Epidermal melanocyte (primary cell): ENCODE results near the gene WNT10A.
"Not testable (repeated sequence)": the region's sequence is repeated elsewhere in the genome, so short reads cannot be mapped to it uniquely, and the experiment has no call there.

Source experiments
- DNase-seq: peaks from one replicate; pipeline ENCODE4 v3.0.0; 2011; ENCODE audit warnings: low spot score; ENCODE audit not compliant: insufficient read length

Gene WNT10A

GRCh38 chr2:218927876-218928275 is 47.2 kb downstream of the WNT10A start:
- no peak for DNase-seq

GRCh38 chr2:218930488-218930887 is 49.8 kb downstream of the WNT10A start:
- DNase-seq = not testable (repeated sequence)

- DNase-seq = not testable (repeated sequence)
These were observed 51.1 kb downstream of the WNT10A start for GRCh38 chr2:218931751-218932150.
